Activated T-cell treated with anti-CD3 and anti-CD28 coated beads, Interleukin-2, amount 50 U/mL, for 24 hours (primary cell): ENCODE data around the gene FOXP4.
"Not testable (repeated sequence)": the region's sequence is repeated elsewhere in the genome, so short reads cannot be mapped to it uniquely, and the experiment has no call there.

Experiments used
- DNase-seq: peaks from one replicate; pipeline ENCODE4 v3.0.0-alpha.2; 2020
- H3K27ac Mint-ChIP-seq: 2 replicates; pipeline ENCODE4 v1.8.0; 2020; ENCODE audit warnings: mild to moderate bottlenecking, mixed read lengths
- H3K27me3 Mint-ChIP-seq: 2 replicates; pipeline ENCODE4 v1.8.0; 2020; ENCODE audit warnings: mixed read lengths
- H3K36me3 Mint-ChIP-seq: 2 replicates; pipeline ENCODE4 v1.8.0; 2020; ENCODE audit warnings: low read depth, mixed read lengths
- H3K4me1 Mint-ChIP-seq: 2 replicates; pipeline ENCODE4 v1.8.0; 2020; ENCODE audit warnings: low read depth, mixed read lengths
- H3K4me3 Mint-ChIP-seq: 2 replicates; pipeline ENCODE4 v1.8.0; 2020; ENCODE audit warnings: mild to moderate bottlenecking, moderate library complexity, mixed read lengths
- H3K9me3 Mint-ChIP-seq: 2 replicates; pipeline ENCODE4 v1.8.0; 2020; ENCODE audit warnings: mixed read lengths

Gene FOXP4

DNA sequence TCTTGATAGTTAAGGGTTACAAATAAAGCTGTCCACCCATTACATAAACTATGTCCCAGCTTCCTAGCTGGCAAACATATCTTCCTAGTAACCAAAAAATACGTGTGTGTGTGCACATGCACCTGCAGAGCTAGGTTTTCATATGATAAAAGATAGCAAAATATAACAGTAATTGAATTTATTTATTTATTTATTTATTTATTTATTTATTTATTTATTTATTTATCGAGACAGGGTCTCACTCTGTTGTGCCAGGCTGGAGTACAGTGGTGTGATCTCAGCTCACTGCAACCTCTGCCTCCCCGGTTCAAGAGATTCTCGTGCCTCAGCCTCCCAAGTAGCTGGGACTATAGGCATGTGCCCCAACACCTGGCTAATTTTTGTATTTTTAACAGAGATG is 73.0 kb downstream of the FOXP4 start:
- not testable (repeated sequence) for H3K4me1 Mint-ChIP-seq, H3K9me3 Mint-ChIP-seq, H3K36me3 Mint-ChIP-seq, H3K4me3 Mint-ChIP-seq, DNase-seq, H3K27ac Mint-ChIP-seq
- peaks cover 19% of the 10 kb centered on the region for H3K27me3 Mint-ChIP-seq

DNA sequence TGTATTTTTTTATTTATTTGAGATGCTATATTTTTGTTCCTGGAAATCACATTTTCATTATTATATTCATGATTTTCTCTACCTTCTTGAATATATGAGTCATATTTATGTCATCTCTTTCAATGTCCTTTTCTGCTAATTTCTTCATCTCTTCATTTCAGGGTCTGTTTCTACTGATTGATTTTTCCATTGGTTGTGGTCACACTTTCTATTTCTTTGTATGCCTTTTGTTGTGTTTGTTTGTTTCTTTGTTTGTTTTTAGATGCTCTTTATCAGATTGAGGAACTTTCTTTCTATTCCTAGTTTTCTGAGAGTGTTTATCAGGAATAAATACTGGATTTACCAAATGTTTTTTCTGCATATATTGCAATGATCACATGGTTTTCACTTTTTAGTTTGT is 75.2 kb downstream of the FOXP4 start:
- no peak for DNase-seq
- Mint-ChIP-seq H3K36me3 (no peaks in the 10 kb centered on the region), H3K4me3 (no peak overlapping the region), H3K27ac (no peak overlapping the region), H3K9me3 (peaks cover 4% of the 10 kb centered on the region), H3K27me3 (peaks cover 17% of the 10 kb centered on the region), H3K4me1 (peaks cover 10% of the 10 kb centered on the region)

DNA sequence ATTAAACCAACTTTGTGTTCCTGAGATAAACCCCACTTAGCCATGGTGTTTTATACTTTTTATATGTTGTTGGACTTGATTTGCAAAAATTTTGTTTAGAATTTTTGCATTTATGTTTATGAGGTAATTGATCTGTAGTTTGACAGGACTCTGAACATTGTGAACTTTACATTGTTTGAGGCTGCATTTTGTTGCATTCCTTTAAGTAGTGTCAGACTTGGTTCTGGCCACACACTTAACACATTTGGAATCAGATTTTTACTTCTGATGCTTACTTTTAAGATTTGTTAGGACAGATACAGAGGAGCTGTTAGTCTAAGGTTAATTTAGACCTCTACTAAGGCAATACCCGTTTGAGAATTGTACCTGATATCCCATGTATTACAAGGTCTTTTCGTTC is 75.6 kb downstream of the FOXP4 start:
- peaks cover 17% of the 10 kb centered on the region for H3K27me3 Mint-ChIP-seq
- DNase-seq = no peak
- H3K36me3 Mint-ChIP-seq = no peaks in the 10 kb centered on the region
- no peak overlapping the region for H3K27ac Mint-ChIP-seq
- peaks cover 10% of the 10 kb centered on the region for H3K4me1 Mint-ChIP-seq
- peaks cover 4% of the 10 kb centered on the region for H3K9me3 Mint-ChIP-seq
- no peak overlapping the region for H3K4me3 Mint-ChIP-seq

DNA sequence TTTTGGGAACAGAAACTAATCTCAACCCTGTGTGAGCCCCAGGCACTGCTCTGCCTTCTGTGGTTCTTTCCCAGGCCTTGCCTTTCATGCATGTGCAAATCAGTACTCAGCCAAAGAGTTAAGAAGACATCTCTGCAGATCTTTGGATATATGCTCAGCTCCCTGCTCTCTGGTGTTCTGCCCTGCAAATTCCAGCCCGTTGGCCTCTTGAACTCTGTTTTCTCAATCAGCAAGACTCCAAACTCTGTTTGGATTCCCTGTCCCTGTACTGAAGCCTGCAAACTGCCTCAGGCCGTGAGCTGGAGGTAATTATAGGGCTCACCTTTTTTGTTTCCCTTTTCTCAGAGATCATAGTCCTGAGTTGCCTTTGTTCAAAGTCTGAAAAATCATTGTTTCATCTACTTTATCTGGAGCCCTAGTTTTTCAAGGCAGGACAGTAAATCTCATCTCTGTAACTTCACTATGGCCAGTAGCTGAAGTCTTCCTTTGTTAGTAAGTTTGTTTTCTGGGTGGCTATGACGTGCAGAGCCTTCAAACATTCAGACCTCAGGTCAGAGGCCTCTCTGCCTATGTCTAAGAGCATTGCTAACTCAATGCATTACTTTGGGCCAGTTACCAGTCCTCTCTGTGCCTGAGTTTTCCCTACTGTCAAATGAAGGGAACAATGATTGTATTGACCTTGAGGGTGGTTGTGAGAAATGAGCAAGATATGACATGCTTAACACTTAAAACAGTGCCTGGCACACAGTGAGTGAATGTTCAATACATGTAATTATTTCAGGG is 76.2 kb downstream of the FOXP4 start:
- peaks cover 4% of the 10 kb centered on the region for H3K9me3 Mint-ChIP-seq
- no peak overlapping the region for H3K4me3 Mint-ChIP-seq
- DNase-seq = no peak
- no peak overlapping the region for H3K27ac Mint-ChIP-seq
- H3K36me3 Mint-ChIP-seq = no peaks in the 10 kb centered on the region
- peaks cover 17% of the 10 kb centered on the region for H3K27me3 Mint-ChIP-seq
- peaks cover 10% of the 10 kb centered on the region for H3K4me1 Mint-ChIP-seq

DNA sequence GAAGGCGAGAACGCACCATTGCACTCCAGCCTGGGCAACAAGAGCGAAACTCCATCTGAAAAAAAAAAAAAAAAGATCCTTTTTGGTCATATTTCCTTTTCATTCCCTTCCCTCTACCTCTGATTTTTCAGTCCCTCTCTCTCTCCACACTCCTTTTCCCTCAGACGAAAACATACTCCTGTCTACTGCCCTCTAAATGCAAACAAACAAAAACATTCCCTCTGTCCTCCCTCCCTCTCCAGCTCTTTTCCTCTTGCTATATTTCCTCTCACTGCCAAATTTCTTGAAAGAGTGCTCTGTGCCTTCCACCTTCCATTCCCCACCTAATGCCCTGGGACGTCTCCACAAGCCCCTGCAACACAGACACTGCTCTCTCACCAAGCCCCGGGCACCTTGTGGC is 77.1 kb downstream of the FOXP4 start:
- H3K27me3 Mint-ChIP-seq = peaks cover 17% of the 10 kb centered on the region
- peaks cover 10% of the 10 kb centered on the region for H3K4me1 Mint-ChIP-seq

DNA sequence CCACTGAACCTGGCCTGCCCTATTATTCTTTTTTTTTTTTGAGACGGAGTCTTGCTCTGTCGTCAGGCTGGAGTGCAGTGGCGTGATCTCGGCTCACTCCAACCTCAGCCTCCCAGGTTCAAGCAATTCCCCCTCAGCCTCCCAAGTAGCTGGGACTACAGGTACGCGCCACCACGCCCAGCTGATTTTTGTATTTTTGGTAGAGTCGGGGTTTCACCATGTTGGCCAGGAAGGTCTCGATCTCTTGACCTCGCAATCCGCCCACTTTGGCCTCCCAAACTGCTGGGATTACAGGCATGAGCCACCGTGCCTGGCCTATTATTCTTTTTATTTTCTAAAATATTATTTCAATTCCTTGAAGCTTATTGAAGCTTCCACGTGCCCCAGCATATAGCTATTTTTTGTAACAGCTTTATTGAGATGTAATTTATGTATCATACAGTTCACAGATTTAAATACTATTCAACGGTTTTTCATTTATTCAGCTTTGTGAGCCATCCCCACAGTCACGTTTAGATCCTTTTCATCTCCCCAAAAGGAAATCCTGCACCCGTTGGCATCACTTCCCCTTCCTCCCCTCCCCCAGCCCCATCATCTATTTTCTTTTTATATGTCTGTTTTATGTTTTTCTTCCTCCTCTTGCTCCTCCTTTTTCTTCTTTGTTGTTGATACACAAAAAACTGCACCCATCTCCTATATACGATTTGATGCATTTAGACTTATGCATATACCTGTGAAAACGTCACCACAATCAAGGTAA is 78.6 kb downstream of the FOXP4 start:
- no peak for DNase-seq
- Mint-ChIP-seq H3K27me3 (peaks cover 14% of the 10 kb centered on the region), H3K4me1 (peaks cover 10% of the 10 kb centered on the region), H3K27ac (no peak overlapping the region), H3K9me3 (peaks cover 4% of the 10 kb centered on the region), H3K4me3 (no peak overlapping the region), H3K36me3 (no peaks in the 10 kb centered on the region)

More for the DNA sequence above, 77.1 kb downstream of the FOXP4 start:
- Mint-ChIP-seq H3K4me3 (no peak overlapping the region), H3K9me3 (peaks cover 4% of the 10 kb centered on the region), H3K27ac (no peak overlapping the region), H3K36me3 (no peaks in the 10 kb centered on the region)
- no peak for DNase-seq

DNA sequence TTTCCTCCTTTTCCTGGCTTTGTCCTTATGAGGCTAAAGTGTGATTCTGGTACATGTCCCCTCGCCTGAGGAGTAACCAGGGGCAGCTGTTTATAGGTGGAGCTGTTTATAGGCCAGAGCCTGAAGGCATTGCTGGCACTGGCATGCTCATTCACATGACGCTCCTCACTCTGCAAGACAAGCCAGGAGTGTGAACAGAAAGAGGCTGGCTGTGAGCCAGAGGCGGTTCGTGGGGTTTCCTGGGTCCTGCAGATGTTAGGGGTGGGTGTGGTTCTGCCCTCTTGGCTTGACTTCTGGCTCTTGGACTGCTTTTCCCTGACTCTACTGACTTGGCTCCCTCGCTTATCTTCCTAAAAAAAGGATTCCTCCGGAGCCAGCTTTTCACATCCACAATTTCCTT is 79.3 kb downstream of the FOXP4 start:
- no peak overlapping the region for H3K27ac Mint-ChIP-seq
- H3K4me3 Mint-ChIP-seq = no peak overlapping the region
- H3K4me1 Mint-ChIP-seq = peaks cover 10% of the 10 kb centered on the region
- no peak for DNase-seq
- H3K27me3 Mint-ChIP-seq = peaks cover 14% of the 10 kb centered on the region
- peaks cover 4% of the 10 kb centered on the region for H3K9me3 Mint-ChIP-seq
- H3K36me3 Mint-ChIP-seq = no peaks in the 10 kb centered on the region

DNA sequence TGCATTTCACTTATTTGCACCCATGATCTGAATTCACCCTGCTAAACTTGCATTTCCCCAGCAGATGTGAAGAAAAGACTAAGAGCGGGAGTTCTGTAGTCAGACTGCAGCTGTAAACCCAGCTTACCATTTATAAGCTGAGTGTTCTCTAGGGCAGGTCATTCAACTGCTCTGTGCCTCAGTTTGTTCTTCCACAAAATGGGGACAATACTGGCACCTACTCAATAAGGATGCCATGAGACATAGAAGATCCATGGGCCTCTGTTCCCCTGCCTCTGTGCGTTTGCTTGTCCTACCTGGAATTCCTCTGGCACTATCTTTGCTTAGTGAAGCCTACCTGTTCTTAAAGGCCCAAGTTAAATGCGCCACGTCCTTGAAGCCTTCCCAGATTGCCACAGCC is 79.8 kb downstream of the FOXP4 start:
- DNase-seq = no peak
- peaks cover 14% of the 10 kb centered on the region for H3K27me3 Mint-ChIP-seq
- peaks cover 10% of the 10 kb centered on the region for H3K4me1 Mint-ChIP-seq
- peaks cover 4% of the 10 kb centered on the region for H3K9me3 Mint-ChIP-seq
- no peaks in the 10 kb centered on the region for H3K36me3 Mint-ChIP-seq
- H3K27ac Mint-ChIP-seq = no peak overlapping the region
- H3K4me3 Mint-ChIP-seq = no peak overlapping the region

DNA sequence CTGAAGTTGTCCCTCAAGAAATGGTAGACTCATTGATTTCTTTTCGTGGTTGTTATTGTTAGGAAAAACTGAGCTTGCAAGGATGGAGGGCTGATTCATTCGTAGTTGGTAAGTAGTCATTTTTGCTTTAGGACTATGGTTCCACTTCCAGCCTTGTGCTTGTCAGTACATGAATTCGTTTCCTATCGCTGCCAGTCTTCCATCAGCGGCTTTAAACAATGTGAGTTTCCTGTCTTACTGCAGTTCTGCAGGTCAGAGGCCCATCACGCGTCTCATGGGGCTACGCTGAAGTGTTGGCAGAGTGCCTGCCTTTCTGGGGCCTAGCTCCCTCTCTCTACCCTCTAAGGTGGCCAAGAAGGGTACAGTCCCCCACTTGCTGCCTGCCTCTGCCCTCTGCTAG is 80.7 kb downstream of the FOXP4 start:
- peaks cover 10% of the 10 kb centered on the region for H3K4me1 Mint-ChIP-seq
- H3K9me3 Mint-ChIP-seq = no peaks in the 10 kb centered on the region
- H3K4me3 Mint-ChIP-seq = no peak overlapping the region
- no peak for DNase-seq
- H3K36me3 Mint-ChIP-seq = no peaks in the 10 kb centered on the region
- no peak overlapping the region for H3K27ac Mint-ChIP-seq
- H3K27me3 Mint-ChIP-seq = peaks cover 18% of the 10 kb centered on the region

DNA sequence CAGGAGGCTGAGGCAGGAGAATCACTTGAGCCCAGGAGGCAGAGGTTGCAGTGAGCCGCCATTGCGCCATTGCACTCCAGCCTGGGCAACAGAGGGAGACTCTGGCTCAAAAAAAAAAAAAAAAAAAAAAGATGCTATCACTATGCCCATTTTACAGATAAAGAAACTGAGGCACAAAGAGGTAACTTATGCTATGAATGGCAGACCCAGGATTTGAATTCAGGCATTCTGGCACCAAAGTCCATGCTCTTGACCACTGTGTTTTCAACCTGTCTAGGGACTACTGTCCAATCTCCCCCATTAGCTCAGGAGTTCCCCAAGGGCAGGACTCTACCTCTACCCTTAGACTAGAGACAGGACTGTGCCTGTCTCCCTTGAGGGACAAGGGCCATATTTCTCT is 82.9 kb downstream of the FOXP4 start:
- Mint-ChIP-seq H3K4me1 (peaks cover 10% of the 10 kb centered on the region), H3K36me3 (no peaks in the 10 kb centered on the region), H3K4me3 (no peak overlapping the region), H3K9me3 (no peaks in the 10 kb centered on the region), H3K27me3 (peaks cover 13% of the 10 kb centered on the region), H3K27ac (no peak overlapping the region)
- no peak for DNase-seq

DNA sequence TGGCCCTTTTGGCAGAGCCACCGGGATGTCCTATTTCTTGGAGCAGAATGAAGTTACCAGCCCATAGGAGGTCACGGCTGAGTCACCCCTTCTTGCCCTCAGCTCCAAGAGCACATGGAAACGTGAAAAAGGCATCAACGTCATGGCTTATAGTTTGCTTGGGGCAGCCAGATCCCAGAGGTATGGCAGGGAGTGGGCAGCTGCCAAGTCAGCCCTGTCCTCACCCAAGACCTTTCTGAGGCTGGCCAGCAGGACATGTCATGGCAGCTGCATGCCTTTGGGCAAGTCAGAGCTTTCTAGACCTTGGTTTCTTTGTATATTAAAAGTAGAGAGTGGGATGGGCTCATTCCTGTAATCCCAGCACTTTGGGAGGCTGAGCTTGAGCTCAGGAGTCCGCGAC is 83.9 kb downstream of the FOXP4 start:
- DNase-seq = no peak
- Mint-ChIP-seq H3K36me3 (no peaks in the 10 kb centered on the region), H3K27me3 (peaks cover 22% of the 10 kb centered on the region), H3K27ac (no peak overlapping the region), H3K9me3 (no peaks in the 10 kb centered on the region), H3K4me3 (no peak overlapping the region), H3K4me1 (peaks cover 7% of the 10 kb centered on the region)

DNA sequence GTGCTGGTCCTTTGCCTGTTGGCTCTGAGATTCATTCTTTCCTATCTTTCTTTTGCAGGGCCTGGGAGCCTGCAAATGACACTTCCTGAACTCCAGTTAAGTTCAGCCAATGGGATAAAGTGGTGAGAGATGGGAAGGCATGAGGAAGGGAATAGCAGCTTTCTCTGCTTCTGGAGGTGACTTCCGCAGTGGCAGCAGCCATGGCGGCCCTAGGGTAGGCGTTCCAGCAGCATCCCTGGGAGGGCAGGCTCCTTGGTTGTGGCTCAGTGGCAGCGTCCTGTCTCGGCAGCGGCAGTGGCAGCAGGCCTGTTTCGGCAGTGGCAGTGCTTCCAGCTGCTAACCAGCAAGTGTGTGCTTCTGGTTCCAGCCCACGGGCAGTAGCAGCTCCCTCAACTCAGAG is 84.8 kb downstream of the FOXP4 start:
- no peak overlapping the region for H3K27ac Mint-ChIP-seq
- H3K4me3 Mint-ChIP-seq = no peak overlapping the region
- H3K4me1 Mint-ChIP-seq = no peaks in the 10 kb centered on the region
- peaks cover 31% of the 10 kb centered on the region for H3K27me3 Mint-ChIP-seq
- no peak for DNase-seq
- no peaks in the 10 kb centered on the region for H3K9me3 Mint-ChIP-seq
- H3K36me3 Mint-ChIP-seq = no peaks in the 10 kb centered on the region

DNA sequence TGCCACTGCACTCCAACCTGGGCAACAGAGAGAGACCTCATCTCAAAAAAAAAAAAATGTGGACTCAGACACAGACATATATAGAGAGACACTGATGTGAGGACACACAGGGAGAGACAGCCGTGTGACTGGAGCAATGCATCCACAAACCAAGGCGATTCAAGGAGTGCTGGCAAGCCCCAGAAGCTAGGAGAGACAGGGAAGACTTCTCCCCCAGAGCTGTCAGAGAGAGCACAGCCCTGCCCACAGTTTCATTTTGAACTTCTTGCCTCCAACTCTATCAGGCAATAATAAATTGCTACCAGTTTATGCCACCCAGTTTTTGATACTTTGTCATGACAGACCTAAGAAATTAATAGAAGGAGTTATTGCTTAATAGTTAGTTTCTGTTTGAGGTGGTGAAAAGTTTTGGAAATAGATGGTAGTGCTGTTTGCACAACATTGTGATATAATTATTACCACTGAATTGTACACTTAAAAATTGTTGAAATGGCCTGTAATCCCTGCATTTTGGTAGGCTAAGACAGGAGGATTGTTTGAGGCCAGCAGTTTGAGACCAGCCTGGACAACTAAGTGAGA is 87.0 kb downstream of the FOXP4 start:
- Mint-ChIP-seq H3K4me1 (peaks cover 7% of the 10 kb centered on the region), H3K27ac (no peak overlapping the region), H3K4me3 (no peak overlapping the region), H3K36me3 (no peaks in the 10 kb centered on the region), H3K27me3 (peaks cover 49% of the 10 kb centered on the region), H3K9me3 (no peaks in the 10 kb centered on the region)
- DNase-seq = no peak

DNA sequence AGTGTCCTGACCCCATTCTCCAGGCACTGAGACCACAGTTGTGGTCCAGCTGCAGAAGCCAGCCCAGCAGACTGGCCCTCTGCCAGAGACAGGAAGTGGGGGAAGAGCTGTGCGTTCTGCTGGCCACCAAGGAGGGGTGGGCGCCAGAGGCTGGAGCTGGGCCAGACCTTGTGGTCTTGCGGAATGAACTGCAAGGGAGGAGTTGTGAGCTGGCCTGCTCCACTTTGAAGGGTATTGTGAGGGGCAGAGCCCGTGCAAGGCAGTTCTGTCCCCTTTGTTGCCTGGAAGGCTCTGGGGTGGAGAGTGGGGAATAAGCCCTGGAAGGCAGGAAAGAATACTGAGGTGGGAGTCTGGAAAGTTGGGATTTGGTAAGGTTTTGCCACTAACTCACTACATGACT is 88.5 kb downstream of the FOXP4 start:
- peaks cover 11% of the 10 kb centered on the region for H3K4me1 Mint-ChIP-seq
- no peak for DNase-seq
- H3K9me3 Mint-ChIP-seq = no peaks in the 10 kb centered on the region
- H3K4me3 Mint-ChIP-seq = no peak overlapping the region
- H3K36me3 Mint-ChIP-seq = no peaks in the 10 kb centered on the region
- H3K27me3 Mint-ChIP-seq = peaks cover 59% of the 10 kb centered on the region
- H3K27ac Mint-ChIP-seq = no peak overlapping the region

DNA sequence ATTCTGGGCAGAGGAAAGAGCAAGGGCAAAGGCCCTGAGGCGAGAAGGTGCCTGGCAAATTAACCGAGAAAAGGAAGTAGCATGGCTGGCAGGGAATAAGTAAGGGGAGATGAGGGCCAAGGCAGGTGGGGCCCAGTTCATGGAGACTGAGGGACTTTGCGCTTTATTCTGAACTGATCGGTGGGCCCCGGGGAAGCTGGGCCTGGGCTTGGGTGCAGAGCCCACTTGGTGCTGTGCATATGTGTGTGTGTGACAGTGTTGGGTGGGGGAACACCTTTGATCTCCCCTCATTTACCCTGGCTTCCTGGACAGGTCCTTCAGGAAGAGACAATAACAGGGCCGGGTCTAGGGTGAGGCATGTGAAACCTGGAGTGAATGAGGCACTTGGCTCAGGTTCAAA is 89.2 kb downstream of the FOXP4 start:
- Mint-ChIP-seq H3K4me1 (peaks cover 11% of the 10 kb centered on the region), H3K9me3 (no peaks in the 10 kb centered on the region), H3K4me3 (no peak overlapping the region), H3K27me3 (peaks cover 66% of the 10 kb centered on the region), H3K27ac (no peak overlapping the region), H3K36me3 (no peaks in the 10 kb centered on the region)
- no peak for DNase-seq
